Endometrium (tissue), 2 donors: Measurements from ENCODE around the gene UNC119.

ENCODE experiments used
- FAIRE-seq: peaks from 2 replicates; lab custom pipeline; 2012; peaks lifted over from hg19 to GRCh38; lab: Jason Lieb, UNC
- donor health status: control.
- donor health status: control.

The UNC119 gene

GRCh38 chr17:28544402-28545140 is 7.9 kb downstream of the UNC119 start:
- FAIRE-seq, result no peak

DNA sequence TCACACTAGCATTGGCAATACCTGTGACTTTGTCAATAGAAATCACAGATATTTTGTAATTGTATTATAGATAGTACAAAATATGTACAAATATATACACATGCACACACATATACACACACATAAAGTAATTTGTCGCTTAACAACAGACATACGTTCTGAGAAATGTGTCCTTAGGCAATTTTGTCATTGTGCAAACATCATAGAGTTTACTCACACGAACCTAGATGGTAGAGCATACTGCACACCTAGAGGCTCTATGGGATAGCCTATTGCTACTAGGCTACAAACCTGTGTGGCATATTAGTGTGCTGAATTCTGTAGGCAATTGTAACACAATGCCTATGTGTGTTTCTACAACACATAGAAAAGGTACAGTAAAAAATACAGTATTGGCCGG is 11.0 kb downstream of the UNC119 start:
- no peak for FAIRE-seq

DNA sequence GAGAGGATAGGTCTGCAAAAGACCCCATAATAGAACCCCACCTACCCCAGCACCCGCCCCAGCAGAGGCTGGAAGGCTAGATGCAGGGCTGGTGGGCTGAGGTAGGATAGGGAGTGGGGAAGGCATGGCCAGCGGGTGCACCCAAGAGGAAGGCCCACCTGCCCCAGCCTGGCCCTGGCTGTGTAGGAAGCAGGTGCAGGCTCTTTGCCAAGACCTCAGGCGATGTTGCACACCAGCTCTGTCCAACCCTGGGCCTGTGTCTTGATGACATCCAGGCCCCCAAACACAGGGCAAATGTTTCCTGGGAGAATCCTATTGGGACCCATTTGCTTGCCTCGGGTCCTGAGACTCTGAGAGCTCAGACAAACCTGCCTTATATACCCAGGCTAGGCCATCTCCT is 12.2 kb downstream of the UNC119 start:
- no peak for FAIRE-seq

DNA sequence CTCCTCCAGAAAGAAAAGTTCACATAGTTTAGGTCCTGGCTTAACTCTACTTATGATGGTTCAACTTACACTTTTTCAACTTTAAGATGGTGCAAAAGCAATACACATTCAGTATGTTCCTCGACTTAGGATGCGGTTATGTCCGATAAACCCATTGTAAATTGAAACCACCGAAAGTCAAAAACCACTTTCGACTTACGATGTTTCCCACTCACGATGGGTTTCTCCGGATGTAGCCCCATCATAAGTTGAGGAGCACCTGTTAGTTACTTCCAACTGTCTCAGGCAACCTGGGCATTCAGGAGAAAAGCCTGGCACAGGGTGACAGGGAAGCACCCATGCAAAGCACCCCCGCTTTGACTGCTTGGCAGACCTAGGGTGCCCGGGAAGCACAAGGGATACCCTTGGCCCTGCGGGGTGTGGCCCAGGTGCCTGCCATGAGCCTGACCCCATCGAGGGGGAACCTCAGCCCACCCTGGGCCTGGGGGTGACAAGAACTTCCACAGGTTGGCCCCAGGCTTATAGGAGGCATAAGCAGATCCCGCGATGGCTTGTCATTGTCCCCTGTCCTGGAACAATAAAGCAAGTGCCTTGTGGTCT is 14.0 kb downstream of the UNC119 start:
- no peak for FAIRE-seq

DNA sequence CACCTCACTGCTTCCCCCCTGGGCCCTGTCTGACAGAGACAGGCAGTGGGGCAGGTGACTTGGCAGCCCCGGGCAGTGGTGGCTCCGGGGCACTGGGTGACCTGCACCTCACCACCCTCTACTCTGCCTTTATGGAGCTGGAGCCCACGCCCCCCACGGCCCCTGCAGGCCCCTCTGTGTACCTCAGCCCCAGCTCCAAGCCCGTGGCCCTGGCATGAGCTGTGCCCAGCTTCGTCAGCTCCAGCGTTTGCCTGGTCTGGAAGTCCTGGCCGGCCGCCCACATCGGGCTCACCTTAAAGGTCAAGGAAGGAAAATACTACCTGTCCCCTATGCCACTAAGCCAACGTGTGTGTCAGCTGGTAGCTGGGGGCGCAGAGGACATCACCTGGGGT is 15.2 kb downstream of the UNC119 start:
- FAIRE-seq, result no peak

DNA sequence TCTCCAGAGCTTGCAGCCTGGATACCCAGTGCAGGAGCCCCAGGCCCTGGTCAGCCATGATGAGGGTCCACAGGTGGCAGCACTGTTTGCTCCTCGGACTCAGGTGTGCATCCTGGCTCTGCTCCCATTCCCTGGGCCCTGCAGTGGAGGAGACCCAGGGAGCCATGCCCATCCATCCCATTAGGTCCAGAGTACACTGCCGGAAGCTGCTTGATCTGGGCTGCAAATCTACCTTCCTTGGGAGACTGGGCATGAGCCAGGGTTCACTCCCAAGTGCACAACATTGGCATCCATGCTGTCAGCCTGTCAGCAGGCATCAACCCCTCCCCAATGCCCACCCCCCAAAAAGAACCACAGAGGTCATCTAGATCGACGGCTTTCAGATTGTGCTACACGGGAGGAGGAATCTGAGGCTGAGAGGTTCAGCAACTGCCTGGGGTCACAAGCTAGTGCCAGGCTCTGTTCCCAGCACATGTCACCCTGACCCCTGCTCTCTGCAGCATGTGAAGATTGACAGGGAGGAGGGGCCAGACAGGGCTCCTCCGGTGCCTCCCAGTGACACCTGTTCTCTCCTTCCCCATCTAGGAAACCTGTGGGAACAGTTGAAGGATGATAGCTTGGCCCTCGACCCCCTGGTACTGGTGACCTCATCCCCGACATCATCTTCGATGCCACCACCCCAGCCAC is 15.7 kb downstream of the UNC119 start:
- no peak for FAIRE-seq

DNA sequence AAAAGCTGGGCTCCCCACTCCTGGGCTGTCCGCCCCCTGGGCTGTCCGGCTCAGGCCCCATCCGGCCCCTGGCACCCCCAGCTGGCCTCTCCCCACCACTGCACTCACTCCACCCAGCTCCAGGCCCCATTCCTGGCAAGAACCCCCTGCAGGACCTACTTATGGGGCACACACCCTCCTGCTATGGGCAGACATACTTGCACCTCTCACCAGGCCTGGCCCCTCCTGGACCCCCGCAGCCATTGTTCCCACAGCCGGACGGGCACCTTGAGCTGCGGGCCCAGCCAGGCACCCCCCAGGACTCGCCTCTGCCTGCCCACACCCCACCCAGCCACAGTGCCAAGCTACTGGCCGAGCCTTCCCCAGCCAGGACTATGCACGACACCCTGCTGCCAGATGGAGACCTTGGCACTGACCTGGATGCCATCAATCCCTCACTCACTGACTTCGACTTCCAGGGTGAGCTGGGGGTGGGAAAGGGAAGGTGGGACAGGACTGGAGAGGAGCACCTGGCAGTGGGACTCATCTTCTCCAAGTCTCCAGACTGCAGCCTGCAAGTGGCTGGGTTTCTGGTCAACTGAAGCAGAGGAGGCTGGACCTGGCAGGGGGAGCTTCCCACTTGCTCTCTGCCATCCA is 17.6 kb downstream of the UNC119 start:
- no peak for FAIRE-seq

GRCh38 chr17:28533091-28533807 is 19.2 kb downstream of the UNC119 start:
- no peak for FAIRE-seq

DNA sequence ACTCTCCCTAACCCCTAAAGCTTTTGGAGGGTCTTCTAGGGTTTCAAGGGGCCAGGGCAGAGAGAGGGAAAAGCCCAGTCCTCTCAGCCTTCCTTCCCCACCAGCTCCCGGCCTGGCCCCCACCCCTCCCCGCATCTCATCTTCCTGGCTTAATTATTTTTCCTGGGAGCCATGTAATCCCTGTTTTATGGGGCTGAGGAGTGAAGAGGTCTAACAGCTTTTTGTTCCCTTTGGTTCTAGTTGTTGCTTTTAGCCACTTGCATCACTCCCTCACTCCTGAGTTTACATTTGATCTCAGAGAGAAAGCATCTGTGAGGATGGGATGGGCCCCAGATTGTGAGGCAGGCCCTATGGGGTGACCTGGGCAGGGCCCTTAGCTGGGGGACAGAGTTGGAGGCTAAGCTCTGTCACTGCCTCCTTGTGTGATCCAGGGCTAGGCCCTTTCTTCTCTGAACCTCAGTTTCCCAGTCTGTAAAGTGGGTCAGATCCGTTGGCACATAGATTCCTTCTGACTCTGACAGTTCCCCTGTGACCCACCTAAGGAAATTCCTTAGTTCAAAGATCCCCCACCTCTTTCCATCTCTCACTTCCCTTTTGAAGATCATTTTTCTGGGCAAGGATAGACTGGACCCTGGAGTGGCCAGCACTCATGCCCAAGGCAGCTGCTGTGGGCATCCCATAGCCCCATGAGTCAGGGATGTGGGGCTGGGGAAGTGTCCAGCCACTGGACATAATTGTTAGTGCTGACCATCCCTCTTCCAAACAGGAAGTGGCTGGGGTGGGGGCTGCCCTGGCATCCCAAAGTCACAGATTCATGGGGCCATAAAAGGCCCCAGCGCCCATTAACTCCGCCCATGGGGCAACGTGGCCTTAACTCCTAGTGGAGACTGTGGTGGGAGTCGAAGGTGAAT is 20.1 kb downstream of the UNC119 start:
- no peak for FAIRE-seq

DNA sequence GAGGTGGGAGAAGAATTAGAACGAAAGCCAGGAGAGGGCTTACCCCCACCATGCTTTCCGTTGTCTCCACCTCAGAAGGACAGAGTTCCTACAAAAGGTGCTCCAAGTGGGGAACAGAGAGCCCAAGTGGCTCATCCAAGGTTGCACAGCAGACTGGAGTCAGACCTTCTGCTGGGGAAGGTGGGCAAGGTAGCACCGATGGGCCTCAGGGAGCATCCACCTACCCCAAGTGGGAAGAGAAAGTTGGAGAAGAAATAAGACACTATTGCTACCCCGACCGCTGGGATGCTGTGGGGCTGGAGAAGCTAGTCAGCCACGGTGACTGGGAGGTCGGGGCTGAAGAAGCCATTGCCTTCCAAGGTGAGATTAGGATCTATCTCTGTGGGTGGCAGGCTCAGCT is 21.5 kb downstream of the UNC119 start:
- FAIRE-seq, result no peak

DNA sequence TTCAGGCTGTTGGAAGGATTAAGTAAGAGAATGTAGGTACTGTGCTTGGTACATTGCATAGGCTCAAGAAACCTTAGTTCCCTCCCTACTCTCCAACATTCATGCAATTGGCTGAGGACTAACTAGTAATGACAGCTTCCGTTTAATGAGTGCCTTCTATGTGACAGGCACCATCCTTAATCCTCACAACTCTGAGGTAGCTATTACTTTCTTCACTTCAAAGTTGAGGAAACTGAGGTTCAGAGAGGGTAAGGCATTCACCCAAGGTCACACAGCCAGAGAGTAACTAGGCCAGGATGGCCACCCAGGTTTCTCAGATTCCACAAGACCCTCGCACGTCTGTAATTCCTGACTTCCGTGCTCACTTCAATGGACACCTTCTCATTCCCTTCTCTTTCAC is 22.2 kb downstream of the UNC119 start:
- FAIRE-seq, result no peak

- no peak for FAIRE-seq
Observed at GRCh38 chr17:28529013-28529400, 23.4 kb downstream of the UNC119 start.

GRCh38 chr17:28528327-28529012 is 24.0 kb downstream of the UNC119 start:
- FAIRE-seq, result no peak

GRCh38 chr17:28527859-28528258 is 24.6 kb downstream of the UNC119 start:
- FAIRE-seq, result no peak

GRCh38 chr17:28527181-28527681 is 25.2 kb downstream of the UNC119 start:
- no peak for FAIRE-seq

- no peak for FAIRE-seq
Observed at GRCh38 chr17:28526381-28526780, 26.0 kb downstream of the UNC119 start.

DNA sequence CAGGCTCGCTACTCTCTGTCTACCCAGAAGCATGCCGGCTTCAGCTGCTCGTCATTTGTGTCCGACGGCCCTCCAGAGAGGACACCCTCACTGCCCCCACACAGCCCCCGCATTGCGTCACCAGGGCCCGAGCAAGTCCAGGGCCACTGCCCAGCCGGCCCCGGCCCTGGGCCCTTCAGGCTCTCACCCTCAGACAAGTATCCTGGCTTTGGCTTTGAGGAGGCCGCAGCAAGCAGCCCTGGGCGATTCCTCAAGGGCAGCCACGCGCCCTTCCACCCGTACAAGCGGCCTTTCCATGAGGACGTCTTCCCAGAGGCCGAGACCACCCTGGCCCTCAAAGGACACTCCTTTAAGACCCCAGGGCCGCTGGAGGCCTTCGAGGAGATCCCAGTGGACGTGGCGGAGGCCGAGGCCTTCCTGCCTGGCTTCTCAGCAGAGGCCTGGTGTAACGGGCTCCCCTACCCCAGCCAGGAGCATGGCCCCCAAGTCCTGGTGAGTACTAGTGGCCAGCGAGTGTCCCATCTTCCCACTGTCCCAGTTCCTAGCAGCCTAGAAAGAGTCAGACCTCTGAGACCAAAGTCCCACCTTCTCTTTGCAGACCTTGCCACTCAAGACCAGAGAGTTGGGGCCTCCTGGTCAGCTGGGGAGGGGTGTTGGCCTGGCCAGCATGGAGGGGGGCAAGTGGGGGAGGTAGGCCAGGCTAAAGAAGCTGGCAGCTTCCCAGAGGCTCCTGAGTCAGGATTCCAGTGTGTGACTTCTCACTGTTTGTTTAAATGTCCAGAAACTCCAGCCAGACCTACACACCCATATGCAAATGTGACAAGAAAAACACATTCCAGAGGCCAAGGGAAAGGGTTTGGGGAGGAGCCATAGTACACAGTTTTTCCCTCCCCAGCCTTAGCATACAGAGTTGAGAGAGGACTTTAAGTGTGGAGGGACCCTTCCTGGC is 27.7 kb downstream of the UNC119 start:
- no peak for FAIRE-seq

GRCh38 chr17:28523876-28524275 is 28.5 kb downstream of the UNC119 start:
- FAIRE-seq, result no peak

- no peak for FAIRE-seq
Observed at GRCh38 chr17:28523186-28523585, 29.2 kb downstream of the UNC119 start.
